Kidney capillary endothelial cell (primary cell): ENCODE results near the gene NFE2L1.
"Not testable (repeated sequence)": the region's sequence is repeated elsewhere in the genome, so short reads cannot be mapped to it uniquely, and the experiment has no call there.

Experiments
- DNase-seq: peaks from one replicate; pipeline ENCODE4 v3.0.0-alpha.2; 2018; ENCODE audit warnings: low spot score

Gene NFE2L1, protein sequence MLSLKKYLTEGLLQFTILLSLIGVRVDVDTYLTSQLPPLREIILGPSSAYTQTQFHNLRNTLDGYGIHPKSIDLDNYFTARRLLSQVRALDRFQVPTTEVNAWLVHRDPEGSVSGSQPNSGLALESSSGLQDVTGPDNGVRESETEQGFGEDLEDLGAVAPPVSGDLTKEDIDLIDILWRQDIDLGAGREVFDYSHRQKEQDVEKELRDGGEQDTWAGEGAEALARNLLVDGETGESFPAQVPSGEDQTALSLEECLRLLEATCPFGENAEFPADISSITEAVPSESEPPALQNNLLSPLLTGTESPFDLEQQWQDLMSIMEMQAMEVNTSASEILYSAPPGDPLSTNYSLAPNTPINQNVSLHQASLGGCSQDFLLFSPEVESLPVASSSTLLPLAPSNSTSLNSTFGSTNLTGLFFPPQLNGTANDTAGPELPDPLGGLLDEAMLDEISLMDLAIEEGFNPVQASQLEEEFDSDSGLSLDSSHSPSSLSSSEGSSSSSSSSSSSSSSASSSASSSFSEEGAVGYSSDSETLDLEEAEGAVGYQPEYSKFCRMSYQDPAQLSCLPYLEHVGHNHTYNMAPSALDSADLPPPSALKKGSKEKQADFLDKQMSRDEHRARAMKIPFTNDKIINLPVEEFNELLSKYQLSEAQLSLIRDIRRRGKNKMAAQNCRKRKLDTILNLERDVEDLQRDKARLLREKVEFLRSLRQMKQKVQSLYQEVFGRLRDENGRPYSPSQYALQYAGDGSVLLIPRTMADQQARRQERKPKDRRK

DNA sequence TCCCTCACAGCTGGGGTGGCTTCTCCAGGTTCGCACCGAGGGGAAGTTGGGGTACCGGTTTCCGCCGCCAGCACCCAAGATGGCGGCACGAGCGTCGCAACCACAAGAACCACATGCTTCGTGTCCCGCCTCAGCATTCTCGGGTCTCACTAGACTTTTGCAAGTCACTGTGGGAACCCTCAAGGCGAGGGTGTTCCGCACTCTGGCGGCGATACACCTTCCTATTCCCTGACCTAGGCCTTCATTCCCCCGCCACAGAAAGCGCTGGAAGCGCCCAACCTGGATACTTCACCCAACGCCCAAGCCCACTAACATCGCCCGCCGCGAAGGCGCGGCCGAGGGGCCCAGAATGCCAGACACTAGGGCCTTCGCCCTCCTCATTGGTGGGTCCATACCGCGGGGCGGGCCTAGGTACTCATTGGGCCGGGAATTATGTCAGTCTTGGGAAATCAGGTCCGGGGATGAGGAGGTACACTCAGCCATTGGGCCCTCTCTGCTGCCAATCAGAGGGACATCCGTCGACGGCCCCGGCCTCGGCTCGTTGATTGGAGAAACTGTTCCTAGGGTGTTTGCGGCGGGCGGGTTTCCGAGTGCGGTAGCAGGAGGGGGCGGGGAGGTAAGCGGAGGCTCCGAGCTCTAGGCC, at the start of gene NFE2L1:
TSS of gene NFE2L1 (plus strand) at position 619 of the 643 bp plus-strand sequence. CDS start 2,760 bp downstream, outside the sequence.
- peak; percentile 99 for DNase-seq

DNA sequence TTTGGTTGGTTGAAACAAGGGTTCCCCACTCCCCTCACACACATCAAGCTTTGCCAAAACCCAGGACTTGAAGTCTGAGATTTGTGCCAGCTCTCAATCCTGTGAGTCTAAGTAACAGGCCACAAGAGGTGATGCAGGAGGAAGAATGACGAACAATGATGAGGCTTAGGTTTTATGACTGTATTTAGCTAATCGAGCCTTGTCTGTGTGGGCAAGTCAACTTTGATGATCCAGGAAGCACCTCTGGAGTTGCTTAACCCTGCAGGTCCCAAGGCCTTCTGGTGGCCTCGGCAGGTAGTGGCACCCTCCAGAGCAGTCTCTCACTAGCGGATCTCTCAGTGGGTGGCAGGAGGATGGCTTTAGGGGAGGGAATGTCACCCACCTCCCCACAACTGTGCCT, 48.6 kb upstream of the NFE2L1 start:
- DNase-seq: peak; percentile 73

- DNase-seq: no peak
Observed at GRCh38 chr17:48001197-48001596, 47.0 kb upstream of the NFE2L1 start.

GRCh38 chr17:48001657-48002056, 46.5 kb upstream of the NFE2L1 start:
- not testable (repeated sequence) for DNase-seq

DNA sequence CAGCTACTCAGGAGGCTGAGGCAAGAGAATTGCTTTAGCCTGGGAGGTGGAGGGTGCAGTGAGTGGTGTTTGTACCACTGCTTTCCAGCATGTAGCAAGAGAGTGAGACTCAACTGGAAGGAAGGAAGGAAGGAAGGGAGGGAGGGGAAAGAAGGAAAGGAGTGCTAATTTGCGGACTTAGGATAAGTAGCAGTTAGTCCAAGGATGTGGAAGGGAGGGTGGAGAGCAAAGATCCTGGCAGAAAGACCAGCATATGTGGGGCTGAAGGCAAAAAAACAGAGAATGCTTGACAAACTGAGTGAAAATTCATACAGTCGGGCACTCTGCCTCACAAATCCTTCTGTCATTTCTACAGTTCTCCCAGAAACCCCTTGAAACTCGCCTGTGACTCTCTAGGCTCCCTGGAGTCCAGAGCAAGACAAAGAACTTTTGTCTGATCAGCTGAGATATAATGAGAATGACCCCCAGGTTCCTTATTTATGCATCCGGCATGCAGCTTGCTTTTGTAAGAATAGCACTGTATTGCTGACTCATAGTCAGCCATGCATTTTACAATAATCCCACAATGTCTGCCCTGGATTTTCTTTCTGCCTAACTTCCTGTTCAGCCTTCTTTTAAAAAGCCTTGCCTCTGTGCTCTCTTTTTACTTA, 45.8 kb upstream of the NFE2L1 start:
- DNase-seq: peak; percentile 97

GRCh38 chr17:48002916-48003416, 45.2 kb upstream of the NFE2L1 start:
- DNase-seq: no peak

DNA sequence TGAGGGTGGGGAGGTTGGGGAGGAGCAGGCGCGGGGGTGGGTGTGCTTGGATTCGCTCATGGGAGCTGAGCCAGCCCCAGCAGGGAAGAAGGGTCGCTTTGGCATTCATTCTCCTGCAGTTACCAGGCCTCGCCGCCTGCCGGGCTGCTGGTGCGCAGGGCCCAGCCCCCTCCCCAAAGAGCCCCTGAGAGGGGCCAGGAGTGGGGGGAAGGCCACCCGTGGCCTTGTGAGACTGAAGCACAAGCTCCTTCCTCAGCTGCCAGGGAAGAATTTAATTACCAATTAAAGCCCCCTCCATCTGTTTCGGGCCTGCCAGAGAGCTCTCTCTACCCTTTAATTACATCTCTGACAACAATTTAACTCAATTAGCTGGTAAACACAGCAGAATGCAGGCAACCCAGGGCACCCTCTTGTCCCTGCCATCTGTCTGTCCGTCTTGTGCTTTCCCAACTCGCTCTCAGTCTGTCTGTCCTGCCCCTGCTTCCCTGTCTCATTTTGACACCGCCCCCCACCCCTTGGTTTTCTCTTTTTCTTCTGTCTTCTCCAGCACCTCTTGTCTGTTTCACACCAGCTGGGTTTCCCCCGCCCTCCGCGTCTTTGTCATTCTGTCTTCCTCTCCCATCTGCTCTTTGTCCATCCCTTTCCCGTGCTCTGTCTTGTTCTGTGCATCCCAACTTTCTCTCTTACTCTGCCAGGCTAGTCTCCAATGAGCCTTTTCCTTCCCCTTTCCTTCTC, 44.6 kb upstream of the NFE2L1 start:
- no peak for DNase-seq

- no peak for DNase-seq
Observed at GRCh38 chr17:48004983-48005382, 43.2 kb upstream of the NFE2L1 start.

DNA sequence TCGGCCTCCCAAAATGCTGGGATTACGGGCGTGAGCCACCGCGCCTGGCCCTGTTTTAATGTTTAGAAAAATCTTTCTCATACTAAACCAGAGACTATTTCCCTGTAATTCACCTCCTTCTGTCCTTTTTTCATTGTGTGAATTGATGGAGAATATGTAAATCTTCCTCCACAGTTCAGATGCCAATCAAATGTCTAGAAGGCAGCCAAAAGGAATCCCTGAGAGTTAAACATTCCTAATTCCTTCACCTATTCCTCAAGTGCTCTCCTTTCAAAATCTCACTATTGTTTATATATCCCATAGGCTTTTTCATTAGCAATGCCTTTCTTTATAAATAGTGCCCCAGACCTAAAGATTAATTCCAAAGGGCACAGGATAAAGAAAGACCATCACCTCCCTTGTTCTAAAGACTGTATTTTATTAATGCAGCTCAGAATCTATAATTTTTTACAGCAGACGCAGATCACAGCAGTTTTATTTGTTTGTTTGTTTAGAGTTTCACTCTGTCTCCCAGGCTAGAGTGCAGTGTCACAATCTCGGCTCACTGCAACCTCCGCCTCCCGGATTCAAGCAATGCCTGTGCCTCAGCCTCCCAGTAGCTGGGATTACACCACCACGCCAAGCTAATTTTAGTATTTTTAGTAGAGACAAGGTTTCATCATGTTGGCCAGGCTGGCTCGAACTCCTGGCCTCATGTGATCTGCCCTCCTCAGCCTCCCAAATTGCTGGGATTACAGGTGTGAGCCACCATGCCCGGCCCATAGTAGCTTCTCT, 41.0 kb upstream of the NFE2L1 start:
- DNase-seq: no peak

DNA sequence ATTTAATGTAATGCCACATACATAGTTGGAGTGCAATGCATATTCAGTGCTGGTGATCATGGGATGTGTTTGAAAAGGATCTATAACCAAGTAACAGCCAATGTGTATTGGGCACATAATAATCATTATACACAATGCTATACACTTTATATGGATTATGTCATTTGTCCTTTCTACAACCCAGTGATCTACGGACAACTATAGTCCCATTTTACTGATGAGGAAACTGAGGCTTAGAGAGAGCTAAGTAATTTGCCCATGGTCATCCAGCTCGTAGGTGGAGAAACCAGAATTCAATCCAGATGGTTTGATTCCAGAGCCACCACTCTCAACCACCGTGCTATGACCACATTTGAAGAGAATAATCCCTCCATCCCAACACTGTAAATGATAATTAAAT, 38.0 kb upstream of the NFE2L1 start:
- DNase-seq: no peak

- DNase-seq: peak; percentile 24
Observed at GRCh38 chr17:48011405-48012150, 36.6 kb upstream of the NFE2L1 start.

DNA sequence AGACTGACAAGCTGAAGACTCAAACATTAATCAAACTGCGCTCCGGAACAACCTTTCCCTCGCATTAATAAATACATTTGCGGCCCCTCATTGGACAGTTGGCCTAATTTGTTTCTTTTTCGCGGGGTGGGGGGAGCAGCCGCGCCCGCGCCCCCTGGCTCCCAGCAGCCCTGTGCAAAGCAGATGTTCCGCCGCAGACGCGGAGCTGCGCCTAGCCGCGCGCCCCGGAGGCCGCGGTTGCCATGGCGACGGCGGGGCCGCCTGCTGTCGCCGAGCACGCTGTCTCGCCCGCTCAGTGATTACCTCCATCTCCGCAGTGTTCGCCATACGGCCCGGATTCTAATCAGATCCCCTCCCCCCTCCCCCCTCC, 36.0 kb upstream of the NFE2L1 start:
- peak; percentile 26 for DNase-seq

DNA sequence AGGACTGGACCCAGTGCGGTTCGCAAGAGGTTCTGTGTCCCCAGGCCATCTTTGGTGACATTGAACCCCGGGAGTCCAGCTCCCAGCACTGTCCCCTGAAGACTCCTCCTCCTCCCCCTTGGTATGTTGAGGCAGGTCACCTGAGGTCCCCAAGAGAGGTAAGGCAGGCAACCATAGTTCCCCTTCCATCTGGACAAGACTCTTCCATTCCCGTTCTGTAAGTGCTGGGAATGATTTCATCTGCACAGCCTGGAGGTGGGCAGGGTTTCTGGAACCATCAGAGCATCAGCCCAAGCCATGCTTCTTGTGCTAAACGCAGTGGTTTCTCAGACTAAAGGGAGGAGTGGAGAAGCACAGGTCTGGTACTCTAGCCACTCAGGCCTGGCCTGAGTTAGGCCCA, 35.5 kb upstream of the NFE2L1 start:
- DNase-seq: no peak

DNA sequence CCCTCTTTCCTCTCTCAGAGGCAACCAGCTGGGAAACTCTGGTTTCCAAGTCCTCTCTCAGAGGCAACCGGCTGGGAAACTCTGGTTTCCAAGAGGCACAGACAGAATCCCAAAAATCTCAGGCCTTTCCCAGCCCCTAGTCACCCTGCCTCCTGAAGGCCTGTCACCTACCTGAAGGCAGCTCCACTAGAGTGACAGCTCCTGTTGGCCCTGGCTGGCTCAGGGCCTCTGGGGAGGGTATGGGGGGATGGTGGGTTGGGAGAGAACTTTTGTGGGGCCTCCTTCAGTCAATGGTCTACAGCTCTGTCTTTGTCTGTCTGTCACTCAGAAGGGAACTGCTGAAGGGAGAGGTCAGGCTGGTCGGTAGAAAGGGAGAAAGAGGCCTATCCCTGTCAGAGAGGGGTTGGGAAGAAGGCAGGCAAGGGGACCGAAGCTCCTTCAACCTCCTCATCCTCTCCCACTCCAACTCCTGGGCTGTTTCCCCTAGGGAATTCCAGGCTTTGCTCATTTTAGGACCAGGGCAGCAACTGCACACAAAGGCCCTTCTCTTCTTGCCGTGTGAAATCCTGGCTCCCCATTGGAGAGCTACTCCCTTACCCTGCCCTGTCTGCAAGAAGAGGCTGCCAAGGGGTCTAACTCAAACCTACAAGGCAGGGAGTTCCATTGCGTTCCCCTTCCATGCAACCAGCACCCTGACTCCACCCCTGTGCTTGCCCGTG, 34.1 kb upstream of the NFE2L1 start:
- no peak for DNase-seq

- DNase-seq: no peak
Observed at GRCh38 chr17:48014595-48015111, 33.5 kb upstream of the NFE2L1 start.

DNA sequence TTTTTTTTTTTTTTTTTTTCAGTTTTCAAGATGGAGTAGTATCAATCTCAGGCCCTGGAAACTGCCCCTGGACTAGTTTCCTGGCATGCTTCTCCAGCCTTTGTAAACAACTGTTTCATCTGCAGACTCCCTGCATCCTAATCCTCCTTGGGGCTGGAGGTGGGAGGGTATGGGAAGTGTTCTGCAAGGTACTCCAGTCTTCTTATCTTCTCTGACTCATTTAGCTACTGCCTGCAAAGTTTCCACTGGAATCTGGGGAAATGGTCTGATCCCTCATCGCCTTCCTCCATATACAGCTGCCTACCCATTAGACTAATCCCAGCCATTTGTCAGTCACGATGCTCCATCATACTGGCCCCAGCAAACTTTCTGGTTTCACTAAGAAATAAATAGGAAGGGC, 32.0 kb upstream of the NFE2L1 start:
- no peak for DNase-seq

- not testable (repeated sequence) for DNase-seq
Observed at GRCh38 chr17:48017817-48018158, 30.4 kb upstream of the NFE2L1 start.

DNA sequence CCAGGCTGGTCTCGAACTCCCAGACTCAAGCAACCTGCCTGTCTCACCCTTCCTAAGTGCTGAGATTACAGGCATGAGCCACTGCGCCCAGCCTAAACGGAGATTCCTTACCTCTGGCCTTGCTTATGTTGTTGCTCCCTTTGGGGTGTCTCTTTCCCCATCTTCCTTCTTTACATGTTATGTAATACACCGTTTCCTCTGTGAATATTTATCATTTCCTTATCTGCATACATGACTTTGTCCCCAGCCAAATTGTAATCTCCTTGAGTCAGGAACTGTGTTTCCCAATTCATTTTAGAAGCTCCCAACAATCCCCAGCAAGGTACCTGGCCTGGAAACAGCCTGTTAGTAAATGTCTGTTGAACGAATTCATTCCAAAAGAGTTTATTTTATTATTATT, 26.2 kb upstream of the NFE2L1 start:
- no peak for DNase-seq

DNA sequence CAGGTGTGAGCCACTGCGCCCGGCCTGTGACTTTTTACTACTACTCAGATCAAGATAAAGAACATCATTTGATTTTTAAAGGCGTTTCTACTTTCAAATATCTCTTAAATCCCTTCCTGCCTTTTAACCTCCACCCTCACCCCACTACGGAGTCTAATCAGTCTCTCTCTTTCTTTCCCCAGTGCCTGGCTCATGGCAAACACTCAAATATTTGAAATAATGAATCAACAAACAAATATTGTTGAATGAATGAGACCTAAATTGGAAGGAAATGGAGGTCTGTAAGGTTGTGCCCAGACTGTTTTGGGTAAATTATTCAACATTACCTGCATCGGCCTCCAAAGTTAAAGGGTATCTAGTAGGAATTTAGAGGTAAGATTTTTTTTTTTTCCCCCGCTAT, 25.3 kb upstream of the NFE2L1 start:
- no peak for DNase-seq
